NK-92 treated with Interleukin-12 subunit alpha and Interleukin-12 subunit beta, amount 100 ng/mL, for 24 hours (cell line): ENCODE data around the gene KCNIP4.

Experiments
- DNase-seq: peaks from one replicate; lab custom pipeline; 2025; lab: John Stamatoyannopoulos, UW

Gene KCNIP4

GRCh38 chr4:21848021-21848420, 100.6 kb downstream of the KCNIP4 start:
- DNase-seq: no peak

- DNase-seq: no peak
Observed at GRCh38 chr4:21845663-21846062, 102.9 kb downstream of the KCNIP4 start.

GRCh38 chr4:21835712-21836111, 112.9 kb downstream of the KCNIP4 start:
- no peak for DNase-seq

GRCh38 chr4:21830272-21830671, 118.3 kb downstream of the KCNIP4 start:
- no peak for DNase-seq

- no peak for DNase-seq
Observed at GRCh38 chr4:21827575-21827974, 121.0 kb downstream of the KCNIP4 start.

- no peak for DNase-seq
Observed at GRCh38 chr4:21826071-21826470, 122.5 kb downstream of the KCNIP4 start.

- no peak for DNase-seq
Observed at GRCh38 chr4:21819086-21819485, 129.5 kb downstream of the KCNIP4 start.

- no peak for DNase-seq
Observed at GRCh38 chr4:21815651-21816377, 132.8 kb downstream of the KCNIP4 start.

- no peak for DNase-seq
Observed at GRCh38 chr4:21811565-21811964, 137.0 kb downstream of the KCNIP4 start.

GRCh38 chr4:21806991-21807390, 141.6 kb downstream of the KCNIP4 start:
- no peak for DNase-seq

GRCh38 chr4:21802406-21802805, 146.2 kb downstream of the KCNIP4 start:
- DNase-seq: no peak

- DNase-seq: no peak
Observed at GRCh38 chr4:21801661-21802385, 146.7 kb downstream of the KCNIP4 start.

GRCh38 chr4:21795091-21795490, 153.5 kb downstream of the KCNIP4 start:
- no peak for DNase-seq

GRCh38 chr4:21792736-21793135, 155.8 kb downstream of the KCNIP4 start:
- no peak for DNase-seq

- DNase-seq: no peak
Observed at GRCh38 chr4:21790438-21791029, 158.0 kb downstream of the KCNIP4 start.

- DNase-seq: no peak
Observed at GRCh38 chr4:21780148-21780547, 168.4 kb downstream of the KCNIP4 start.

- no peak for DNase-seq
Observed at GRCh38 chr4:21778702-21779101, 169.9 kb downstream of the KCNIP4 start.

- DNase-seq: no peak
Observed at GRCh38 chr4:21775703-21776102, 172.9 kb downstream of the KCNIP4 start.

- DNase-seq: no peak
Observed at GRCh38 chr4:21769404-21770147, 179.0 kb downstream of the KCNIP4 start.

- DNase-seq: no peak
Observed at GRCh38 chr4:21768349-21769310, 179.9 kb downstream of the KCNIP4 start.

- no peak for DNase-seq
Observed at GRCh38 chr4:21765810-21766407, 182.7 kb downstream of the KCNIP4 start.
